Non-pigmented ciliary epithelial cell (primary cell): ENCODE data around the gene KIF3A.

Source experiments
- DNase-seq: peaks from one replicate; pipeline ENCODE4 v3.0.0-alpha.2; 2010; ENCODE audit warnings: low read depth

Gene KIF3A

GRCh38 chr5:132770476-132771159 lies 33.3 kb upstream of the KIF3A start:
- DNase-seq, result no peak

- no peak for DNase-seq
Measured at GRCh38 chr5:132768485-132768868, 31.1 kb upstream of the KIF3A start.

GRCh38 chr5:132767150-132767549 lies 29.8 kb upstream of the KIF3A start:
- DNase-seq, result no peak

GRCh38 chr5:132766806-132767055 lies 29.4 kb upstream of the KIF3A start:
- no peak for DNase-seq

- no peak for DNase-seq
Measured at GRCh38 chr5:132766020-132766805, 28.9 kb upstream of the KIF3A start.

- DNase-seq, result no peak
Measured at GRCh38 chr5:132765311-132766019, 28.1 kb upstream of the KIF3A start.

- DNase-seq, result no peak
Measured at GRCh38 chr5:132764671-132765238, 27.4 kb upstream of the KIF3A start.

- no peak for DNase-seq
Measured at GRCh38 chr5:132764051-132764450, 26.7 kb upstream of the KIF3A start.

GRCh38 chr5:132763181-132764036 lies 26.1 kb upstream of the KIF3A start:
- DNase-seq, result no peak

- DNase-seq, result no peak
Measured at GRCh38 chr5:132762246-132763000, 25.1 kb upstream of the KIF3A start.

- no peak for DNase-seq
Measured at GRCh38 chr5:132761321-132762240, 24.2 kb upstream of the KIF3A start.

GRCh38 chr5:132760601-132761317 lies 23.4 kb upstream of the KIF3A start:
- no peak for DNase-seq

- no peak for DNase-seq
Measured at GRCh38 chr5:132760049-132760420, 22.7 kb upstream of the KIF3A start.

- no peak for DNase-seq
Measured at GRCh38 chr5:132759114-132760048, 22.0 kb upstream of the KIF3A start.

- no peak for DNase-seq
Measured at GRCh38 chr5:132758451-132758850, 21.1 kb upstream of the KIF3A start.

- no peak for DNase-seq
Measured at GRCh38 chr5:132756542-132756941, 19.2 kb upstream of the KIF3A start.

GRCh38 chr5:132754947-132755346 lies 17.6 kb upstream of the KIF3A start:
- DNase-seq, result no peak

- no peak for DNase-seq
Measured at GRCh38 chr5:132754111-132754510, 16.8 kb upstream of the KIF3A start.
